T47D (cell line): ENCODE measurements around the gene INSYN2A.

Source experiments
- DNase-seq, 2 experiments: peaks; one replicate each; pipeline versions ENCODE4 v3.0.0 to v3.0.0-alpha.2; 2011 to 2012; ENCODE audit warnings: low read depth in 1 of 2, low spot score in 1 of 2
- JUND ChIP-seq: IDR thresholded peaks from 2 replicates; pipeline ENCODE4 v1.6.1; 2012; ENCODE audit warnings: low read depth
- in situ Hi-C: cut with HindIII; loops from 2 replicates; pipeline ENCODE4 v1.10.0; 2016; ENCODE audit warnings: low sequenced_read_pairs, low pct_unique_long_range_greater_than_20kb

Gene INSYN2A

GRCh38 chr10:127158662-127159061, 37.7 kb downstream of the INSYN2A start:
- TF ChIP-seq JUND: no peak
- DNase-seq: no peak
- in situ Hi-C loops: no loop called here

GRCh38 chr10:127157506-127158200, 38.7 kb downstream of the INSYN2A start:
- in situ Hi-C loops: no loop called here
- no peak for DNase-seq
- no peak for TF ChIP-seq JUND

- TF ChIP-seq JUND: no peak
- in situ Hi-C loops: no loop called here
- no peak for DNase-seq
These were observed 39.3 kb downstream of the INSYN2A start for GRCh38 chr10:127157089-127157488.

GRCh38 chr10:127154831-127155620, 41.4 kb downstream of the INSYN2A start:
- no peak for DNase-seq
- no peak for TF ChIP-seq JUND
- in situ Hi-C loops: no loop called here

GRCh38 chr10:127153181-127153580, 43.2 kb downstream of the INSYN2A start:
- in situ Hi-C loops: no loop called here
- no peak for TF ChIP-seq JUND
- DNase-seq: no peak

GRCh38 chr10:127151981-127152699, 44.3 kb downstream of the INSYN2A start:
- in situ Hi-C loops: no loop called here
- peak in 1 of 2 experiments; percentile 46 for DNase-seq
- no peak for TF ChIP-seq JUND

DNA sequence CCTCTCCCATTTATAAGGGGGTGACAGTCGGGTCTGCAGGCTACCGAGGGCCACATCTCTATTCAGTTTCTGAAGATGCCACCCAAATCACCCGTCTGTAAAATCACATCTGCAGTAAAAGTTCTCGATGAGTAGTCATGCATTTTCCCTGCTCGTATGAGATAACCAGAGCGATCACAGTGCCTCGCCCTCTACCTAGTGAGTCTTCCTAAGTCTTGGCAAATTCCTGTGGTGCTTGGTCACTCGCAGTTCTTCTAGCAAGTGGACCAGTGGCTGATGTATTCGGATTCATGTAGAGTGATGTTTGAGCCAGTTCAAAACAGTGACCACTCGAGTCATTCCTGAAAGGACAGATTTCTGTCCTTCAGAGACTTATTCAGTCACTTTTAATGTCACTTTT, 44.9 kb downstream of the INSYN2A start:
- in situ Hi-C loops: no loop called here
- no peak for DNase-seq
- no peak for TF ChIP-seq JUND

GRCh38 chr10:127150136-127150535, 46.3 kb downstream of the INSYN2A start:
- in situ Hi-C loops: no loop called here
- no peak for DNase-seq
- no peak for TF ChIP-seq JUND

- no peak for DNase-seq
- in situ Hi-C loops: no loop called here
- TF ChIP-seq JUND: no peak
These were observed 46.8 kb downstream of the INSYN2A start for GRCh38 chr10:127149501-127150081.

GRCh38 chr10:127148933-127149220, 47.5 kb downstream of the INSYN2A start:
- no peak for DNase-seq
- in situ Hi-C loops: no loop called here
- no peak for TF ChIP-seq JUND

GRCh38 chr10:127148066-127148932, 48.1 kb downstream of the INSYN2A start:
- no peak for TF ChIP-seq JUND
- in situ Hi-C loops: no loop called here
- no peak for DNase-seq

- in situ Hi-C loops: no loop called here
- TF ChIP-seq JUND: no peak
- DNase-seq: no peak
These were observed 49.7 kb downstream of the INSYN2A start for GRCh38 chr10:127146661-127147060.
